ENCODE measurements around the gene GASK1A. TPM values are rescaled to one million over a fixed set of nuclear protein-coding genes. Genes with fewer than 3 reads are reported as not detected.

GASK1A gene
- total and polyA plus RNA-seq, 2 experiments from 2014 or later: 2.6 to 11.1 TPM

- H3K9me3 Mint-ChIP-seq: peaks cover 19% of the 10 kb centered on the region
- no peak for TF ChIP-seq ZNF331 (CRISPR knock-in tag; IDR thresholded peaks at IDR 0.05; ENCODE audit: low read depth)
- no peak for TF ChIP-seq REST (IDR thresholded peaks at IDR 0.05; ENCODE audit: unreplicated experiment)
- TF ChIP-seq NANOG (IDR thresholded peaks at IDR 0.05; ENCODE audit: borderline replicate concordance): no peak
- no peak for TF ChIP-seq CREB1 (CRISPR knock-in tag; IDR thresholded peaks at IDR 0.05; ENCODE audit: low read depth)
- TF ChIP-seq EZH2 (IDR thresholded peaks at IDR 0.05; ENCODE audit: low read depth, unreplicated experiment): no peak
- no peak for TF ChIP-seq EZH2phosphoT487 (IDR thresholded peaks at IDR 0.05; ENCODE audit: unreplicated experiment)
- TF ChIP-seq ZNF114 (CRISPR knock-in tag; IDR thresholded peaks at IDR 0.05): no peak
- TF ChIP-seq ZNF462 (CRISPR knock-in tag; IDR thresholded peaks at IDR 0.05): no peak
These were observed 76.3 kb downstream of the GASK1A start for GRCh38 chr3:43055393-43055792.

More at GRCh38 chr3:43055393-43055792, 76.3 kb downstream of the GASK1A start:
- ATAC-seq (no peak), DNase-seq (ENCODE audit: low spot score) (no peak)
- H4K20me1 ChIP-seq (replicated peaks; ENCODE audit: insufficient read depth): no peaks in the 10 kb centered on the region
- H3K27ac Mint-ChIP-seq: no peak overlapping the region
- H3K4me1 ChIP-seq (ENCODE audit: insufficient read depth): no peaks in the 10 kb centered on the region
- no peak overlapping the region for H3K4me2 ChIP-seq
- H2AFZ ChIP-seq: no peak overlapping the region
- H3K4me1 Mint-ChIP-seq: no peaks in the 10 kb centered on the region; the same call in 2 of the 3 replicates
- H3K27ac ChIP-seq (ENCODE audit: low read depth): no peak overlapping the region
- no peaks in the 10 kb centered on the region for H3F3A ChIP-seq (replicated peaks; ENCODE audit: low read depth)
- peaks cover 8% of the 10 kb centered on the region for H3K36me3 Mint-ChIP-seq (ENCODE audit: low read depth)
- H3K4me3 ChIP-seq: no peak overlapping the region
- no peak overlapping the region for H3K4me3 Mint-ChIP-seq
- no peaks in the 10 kb centered on the region for H3K27me3 ChIP-seq (ENCODE audit: insufficient read depth)
- no peaks in the 10 kb centered on the region for H3K9me2 ChIP-seq (ENCODE audit: insufficient read depth)
- peaks cover 2% of the 10 kb centered on the region for H3K27me3 Mint-ChIP-seq (ENCODE audit: insufficient read depth, low read depth, poor library complexity)
- 0 out of 2 replicates have a peak, but pooled peaks cover 6% of the 10 kb centered on the region for H3K36me3 ChIP-seq (ENCODE audit: insufficient read depth)
- H3K79me2 ChIP-seq (replicated peaks; ENCODE audit: insufficient read depth): no peaks in the 10 kb centered on the region

Data from GM23338 (cell line).